ENCODE measurements around the gene BCAP31.

Gene BCAP31

GRCh38 chrX:153671589-153672530, 52.3 kb downstream of the BCAP31 start:
- no peak for DNase-seq

DNA sequence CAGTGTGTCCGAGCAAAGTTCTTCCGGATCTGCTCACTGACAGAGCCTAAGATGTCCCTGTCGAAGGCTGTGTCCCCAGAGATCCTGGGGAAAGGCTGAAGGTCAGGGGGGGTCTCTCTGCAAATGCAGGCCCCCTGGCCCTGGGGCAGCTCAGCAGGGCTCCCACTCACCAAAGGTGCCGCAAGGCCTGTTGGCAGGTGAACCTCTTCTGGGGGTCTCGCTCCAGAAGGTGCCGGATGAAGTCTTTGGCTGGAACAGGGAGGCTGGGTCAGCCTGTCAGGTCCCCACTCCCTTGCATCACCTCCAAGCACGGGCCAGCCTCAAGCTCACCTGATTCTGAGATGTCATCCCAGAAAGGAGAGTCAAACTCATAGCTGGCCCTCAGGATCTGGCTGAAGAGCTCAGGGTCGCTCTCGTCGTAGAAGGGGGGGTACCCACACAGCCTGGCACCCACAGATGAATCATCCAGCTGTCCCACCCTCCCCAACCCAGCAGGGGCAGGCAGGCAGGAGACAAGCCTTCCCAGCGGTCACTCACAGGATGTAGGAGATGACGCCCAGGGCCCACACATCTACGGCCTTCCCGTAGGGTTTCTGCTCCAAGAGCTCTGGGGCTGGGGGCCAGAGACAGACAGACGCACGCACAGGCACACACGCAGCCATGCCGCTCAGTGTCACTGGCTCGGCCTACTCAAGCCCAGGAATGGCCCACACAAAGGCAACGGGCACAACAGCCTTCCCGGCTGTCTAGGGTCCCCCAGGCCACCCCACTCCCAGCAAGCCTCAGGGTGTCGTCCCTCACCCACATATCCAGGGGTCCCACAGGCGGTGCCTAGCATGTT, 53.2 kb downstream of the BCAP31 start:
- no peak for DNase-seq

DNA sequence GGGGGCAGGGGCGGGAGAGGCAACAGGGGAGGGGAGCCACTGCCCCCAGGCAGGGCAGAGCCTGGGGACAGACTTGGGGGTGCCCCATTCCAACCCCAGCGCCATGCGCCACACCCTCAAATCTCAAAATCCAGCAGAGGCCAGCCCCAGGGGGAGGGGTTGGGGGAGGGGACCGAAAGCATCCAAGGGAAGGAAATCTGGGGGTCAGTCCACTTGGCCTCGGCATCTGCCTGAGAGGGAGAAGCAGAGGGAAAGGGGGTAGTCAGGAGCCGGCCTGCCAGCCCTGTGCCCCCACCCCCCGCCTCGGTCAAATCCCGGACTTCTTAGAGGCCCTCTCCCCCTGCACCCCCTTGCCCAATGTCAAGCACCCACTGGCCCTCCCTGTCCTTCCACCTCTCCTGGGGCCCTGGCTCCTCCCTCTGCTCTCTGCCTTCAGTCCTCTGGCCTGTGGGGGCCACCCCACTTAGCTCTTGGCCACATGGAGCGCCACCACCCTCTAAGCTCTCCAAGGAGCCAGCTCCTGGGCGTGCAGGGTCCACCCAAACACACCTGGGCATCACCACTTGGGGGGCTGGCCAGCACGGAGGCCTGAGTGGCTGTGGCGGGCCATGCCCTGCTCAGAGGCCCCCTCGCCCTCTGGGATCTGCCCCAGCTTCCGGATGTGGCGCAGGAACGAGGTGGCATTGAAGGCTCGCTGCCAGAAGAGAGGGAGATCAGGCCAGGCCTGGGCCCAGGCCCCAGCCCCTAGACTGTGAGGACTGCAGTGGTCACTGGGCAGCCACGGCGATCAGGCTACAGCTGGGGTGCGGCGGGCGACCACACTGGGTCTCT, 54.1 kb downstream of the BCAP31 start:
- DNase-seq, result no peak

DNA sequence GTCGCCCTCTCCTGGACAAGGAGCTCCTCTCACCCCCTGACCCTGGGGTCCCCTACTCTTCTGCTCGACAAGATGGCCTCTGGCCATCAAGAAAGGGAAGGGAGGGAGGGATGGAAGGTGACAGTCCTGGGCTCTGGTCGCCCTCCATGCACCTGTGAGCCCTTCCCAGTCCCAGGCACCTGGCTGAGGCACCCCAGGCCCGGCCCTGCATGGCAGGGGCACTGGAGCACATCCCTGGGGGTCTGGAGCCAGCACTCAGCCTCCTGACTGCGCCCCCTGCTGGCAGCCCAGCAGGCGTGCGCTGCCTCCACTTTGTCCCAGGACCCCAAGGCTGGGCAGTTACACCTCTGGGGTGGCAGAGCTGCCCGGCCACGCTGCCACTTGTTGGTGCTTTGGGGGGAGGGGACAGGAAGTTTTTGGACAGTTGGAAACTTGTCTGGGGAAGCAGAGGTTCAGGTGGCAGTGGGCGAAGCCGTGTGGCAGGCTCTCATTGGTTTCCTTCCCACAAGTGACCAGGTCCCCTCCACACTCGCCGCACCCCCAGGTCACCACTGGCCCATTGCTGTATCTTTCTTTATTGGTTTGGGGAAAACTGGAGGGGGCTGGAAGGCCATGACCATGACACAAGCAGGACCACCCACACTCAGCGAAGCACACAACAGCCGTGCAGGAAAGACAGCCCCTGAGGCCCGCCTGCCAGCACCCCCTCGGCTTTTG, 54.9 kb downstream of the BCAP31 start:
- no peak for DNase-seq

GRCh38 chrX:153668423-153669173, 55.6 kb downstream of the BCAP31 start:
- DNase-seq, result no peak

DNA sequence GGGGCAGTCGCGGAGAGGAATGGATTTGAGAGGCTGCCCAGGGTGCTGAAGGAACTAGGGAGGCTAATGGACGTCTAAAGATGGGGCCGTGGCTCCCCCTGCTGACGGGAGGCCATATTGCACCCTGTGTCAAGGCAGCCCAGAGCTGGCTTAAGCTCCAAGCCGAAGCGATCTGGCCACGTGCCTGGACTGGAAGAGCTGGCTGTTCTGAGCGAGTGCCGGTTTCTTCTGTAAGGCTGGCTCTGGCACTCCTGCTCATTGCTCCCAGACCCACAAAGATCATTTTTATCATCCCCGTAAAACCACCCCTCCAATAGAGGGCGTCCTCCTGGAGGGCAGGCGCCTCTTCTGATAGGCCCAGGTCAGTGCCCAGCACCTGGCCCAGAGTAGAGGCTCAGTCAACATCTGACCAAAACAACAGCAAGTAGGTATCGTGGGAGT, 56.2 kb downstream of the BCAP31 start:
- DNase-seq, result peak; percentile 47

DNA sequence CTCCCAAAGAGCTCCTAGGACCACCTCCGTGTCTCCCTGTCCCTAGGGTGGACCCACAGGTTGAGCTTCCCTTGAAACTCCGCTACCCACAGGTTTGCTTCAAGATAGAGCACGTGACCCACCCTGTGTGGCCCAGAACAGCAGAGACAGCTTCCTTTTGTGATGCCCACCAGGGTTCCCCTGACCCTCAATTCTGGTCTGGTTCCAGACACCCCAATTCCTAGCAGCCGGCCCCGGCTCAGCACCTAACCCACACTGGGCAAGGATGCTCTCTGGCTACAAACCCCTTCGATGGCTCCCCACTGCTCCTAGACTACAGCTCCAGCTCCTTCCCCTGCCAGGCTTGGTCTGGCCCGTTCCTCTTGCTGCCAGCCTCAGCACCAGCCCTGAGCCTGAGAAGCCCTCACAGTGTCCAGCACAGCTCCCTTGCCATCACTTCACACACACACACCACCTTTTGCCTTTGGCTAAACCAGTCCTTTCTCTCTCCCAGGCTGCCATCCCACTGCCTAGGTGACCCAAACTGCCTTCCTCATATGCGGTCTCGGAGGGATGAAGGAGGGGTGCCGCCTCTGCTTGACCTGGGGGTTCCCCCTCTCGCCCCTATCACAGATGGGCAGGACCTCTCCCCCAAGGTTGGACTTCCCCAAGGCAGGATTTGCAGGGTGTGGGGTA, 56.8 kb downstream of the BCAP31 start:
- DNase-seq, result no peak

DNA sequence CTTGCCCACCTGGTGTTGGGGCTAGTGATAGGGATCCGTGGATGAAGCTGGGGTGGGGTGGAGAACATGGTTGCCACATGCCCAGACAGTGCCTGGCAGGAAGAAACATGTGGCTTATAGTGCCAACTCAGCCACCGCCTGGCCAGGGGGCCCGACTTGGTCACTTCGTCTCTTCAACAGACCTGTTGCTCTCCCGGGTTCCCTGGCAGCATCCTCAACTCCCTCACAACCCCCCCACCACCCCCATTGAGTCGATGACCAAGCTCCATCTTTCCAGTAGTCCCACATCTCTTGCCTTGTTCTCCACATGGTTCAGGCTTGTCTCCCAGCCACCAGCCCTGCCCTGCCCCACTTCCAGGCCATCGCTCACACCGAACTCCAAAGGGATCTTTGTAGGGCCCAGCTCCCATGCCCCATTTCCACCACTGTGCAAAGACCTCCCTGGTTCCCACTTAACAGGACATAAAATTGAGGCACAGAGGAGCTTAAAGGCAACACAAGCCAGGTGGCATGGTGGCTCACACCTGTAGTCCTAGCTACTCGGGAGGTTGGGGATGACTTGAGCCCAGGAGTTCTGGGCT, 58.4 kb downstream of the BCAP31 start:
- no peak for DNase-seq

GRCh38 chrX:153662266-153662665, 61.9 kb downstream of the BCAP31 start:
- DNase-seq, result no peak

DNA sequence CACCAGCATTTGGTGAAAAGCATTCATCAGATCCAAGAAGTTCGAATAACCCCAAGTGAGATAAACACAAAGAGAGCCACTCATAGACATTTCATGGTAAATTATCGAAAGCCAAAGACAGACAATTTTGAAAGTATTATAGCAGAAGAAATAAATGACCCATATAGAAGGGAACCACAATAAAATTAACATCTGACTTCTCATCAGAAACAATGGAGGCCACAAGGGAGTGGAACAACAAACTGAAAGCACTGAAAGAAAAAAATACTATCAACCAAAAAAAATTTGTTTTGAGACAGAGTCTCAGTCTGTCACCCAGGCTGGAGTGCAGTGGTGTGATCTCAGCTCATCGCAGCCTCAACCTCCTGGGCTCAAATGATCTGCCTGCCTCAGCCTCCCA, 64.9 kb downstream of the BCAP31 start:
- DNase-seq, result no peak

- no peak for DNase-seq
Observed at GRCh38 chrX:153657161-153657560, 67.0 kb downstream of the BCAP31 start.

GRCh38 chrX:153653556-153653955, 70.6 kb downstream of the BCAP31 start:
- no peak for DNase-seq

- DNase-seq, result no peak
Observed at GRCh38 chrX:153651540-153652079, 72.6 kb downstream of the BCAP31 start.

- no peak for DNase-seq
Observed at GRCh38 chrX:153650959-153651358, 73.2 kb downstream of the BCAP31 start.
